Measurements from ENCODE around the gene DNAJB1. TPM values are rescaled to one million over a fixed set of nuclear protein-coding genes. Genes with fewer than 3 reads are reported as not detected.
A peak's percentile ranks its signal among the peaks of the same experiment; 100 is the strongest.

The DNAJB1 gene
- total and polyA plus RNA-seq, 2 of the 4 experiments (the other 2 are of a cell fraction), result 88.2 to 95.4 TPM

DNA sequence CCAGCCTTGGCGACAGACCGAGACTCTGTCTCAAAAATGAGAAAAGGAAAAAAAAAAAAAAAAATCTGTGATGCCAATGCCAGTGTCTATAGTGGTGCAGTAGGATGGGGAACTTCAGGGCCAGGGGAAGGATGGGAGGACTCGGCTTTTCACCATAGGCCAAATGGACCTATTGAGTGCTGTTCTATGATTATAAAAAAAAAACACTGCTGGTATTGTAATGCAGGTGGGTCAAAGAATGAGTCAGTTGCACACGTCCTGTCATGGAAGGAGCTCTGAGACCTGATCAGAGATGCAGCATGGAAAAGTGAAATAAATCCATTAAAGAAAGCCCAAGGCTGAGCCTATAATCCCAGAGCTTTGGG, 7.0 kb downstream of the DNAJB1 start:
- no peak overlapping the region for H3K4me3 ChIP-seq (ENCODE audit: insufficient read depth, low read depth, low read length)
- in situ Hi-C loops (cut with MboI; ENCODE audit: low sequenced_read_pairs) (no loop called here), dilution Hi-C loops (cut with HindIII; ENCODE audit: low sequenced_read_pairs, unreplicated experiment) (no loop called here), intact Hi-C loops (cut with micrococcal nuclease) (no loop called here)
- peak overlapping the region; percentile 66; the same call in 1 of the 2 replicates for H3K56ac ChIP-seq (ENCODE audit: extremely low read depth, insufficient read depth, low read length)
- H3K18ac ChIP-seq (ENCODE audit: low read depth, low read length), result peak overlapping the region; percentile 28; the same call in 1 of the 2 replicates
- H3K4me2 ChIP-seq (ENCODE audit: low read depth, low read length), result no peak overlapping the region
- peak overlapping the region; percentile 95 for H3K4ac ChIP-seq (ENCODE audit: low read depth, low read length)
- H2AFZ ChIP-seq (replicated peaks; ENCODE audit: low read length, poor library complexity), result peak overlapping the region; percentile 18
- peak overlapping the region; percentile 73 for H2BK120ac ChIP-seq (ENCODE audit: low read depth, low read length)
- TF ChIP-seq SMC3 (IDR thresholded peaks at IDR 0.05; ENCODE audit: low read depth, low read length) (no peak), RCOR1 (IDR thresholded peaks at IDR 0.05; ENCODE audit: insufficient replicate concordance, low read length) (no peak), POLR2A (IDR thresholded peaks at IDR 0.05; ENCODE audit: low read depth, low read length) (no peak), RFX5 (IDR thresholded peaks at IDR 0.05; ENCODE audit: low read depth, low read length) (no peak), MAFK (IDR thresholded peaks at IDR 0.05; ENCODE audit: low read depth, low read length) (no peak), RAD21 (IDR thresholded peaks at IDR 0.05; ENCODE audit: low read length) (no peak), MXI1 (IDR thresholded peaks at IDR 0.05; ENCODE audit: borderline replicate concordance, low read depth, low read length) (no peak), NFE2L2 (IDR thresholded peaks at IDR 0.05; ENCODE audit: low read depth, low read length) (no peak), MAZ (IDR thresholded peaks at IDR 0.05; ENCODE audit: borderline replicate concordance, low read depth, low read length) (no peak), FOS (IDR thresholded peaks at IDR 0.05; ENCODE audit: low read depth, low read length) (no peak), CEBPB (IDR thresholded peaks at IDR 0.05; ENCODE audit: low read depth, low read length) (no peak), BHLHE40 (IDR thresholded peaks at IDR 0.05; ENCODE audit: low read depth, low read length) (no peak), CHD1 (IDR thresholded peaks at IDR 0.05; ENCODE audit: low read depth, low read length) (no peak)
- TF ChIP-seq, protein P1, sequence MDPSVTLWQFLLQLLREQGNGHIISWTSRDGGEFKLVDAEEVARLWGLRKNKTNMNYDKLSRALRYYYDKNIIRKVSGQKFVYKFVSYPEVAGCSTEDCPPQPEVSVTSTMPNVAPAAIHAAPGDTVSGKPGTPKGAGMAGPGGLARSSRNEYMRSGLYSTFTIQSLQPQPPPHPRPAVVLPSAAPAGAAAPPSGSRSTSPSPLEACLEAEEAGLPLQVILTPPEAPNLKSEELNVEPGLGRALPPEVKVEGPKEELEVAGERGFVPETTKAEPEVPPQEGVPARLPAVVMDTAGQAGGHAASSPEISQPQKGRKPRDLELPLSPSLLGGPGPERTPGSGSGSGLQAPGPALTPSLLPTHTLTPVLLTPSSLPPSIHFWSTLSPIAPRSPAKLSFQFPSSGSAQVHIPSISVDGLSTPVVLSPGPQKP (IDR thresholded peaks at IDR 0.05; ENCODE audit: borderline replicate concordance, low read depth, low read length), result no peak
- TF ChIP-seq, protein P2, sequence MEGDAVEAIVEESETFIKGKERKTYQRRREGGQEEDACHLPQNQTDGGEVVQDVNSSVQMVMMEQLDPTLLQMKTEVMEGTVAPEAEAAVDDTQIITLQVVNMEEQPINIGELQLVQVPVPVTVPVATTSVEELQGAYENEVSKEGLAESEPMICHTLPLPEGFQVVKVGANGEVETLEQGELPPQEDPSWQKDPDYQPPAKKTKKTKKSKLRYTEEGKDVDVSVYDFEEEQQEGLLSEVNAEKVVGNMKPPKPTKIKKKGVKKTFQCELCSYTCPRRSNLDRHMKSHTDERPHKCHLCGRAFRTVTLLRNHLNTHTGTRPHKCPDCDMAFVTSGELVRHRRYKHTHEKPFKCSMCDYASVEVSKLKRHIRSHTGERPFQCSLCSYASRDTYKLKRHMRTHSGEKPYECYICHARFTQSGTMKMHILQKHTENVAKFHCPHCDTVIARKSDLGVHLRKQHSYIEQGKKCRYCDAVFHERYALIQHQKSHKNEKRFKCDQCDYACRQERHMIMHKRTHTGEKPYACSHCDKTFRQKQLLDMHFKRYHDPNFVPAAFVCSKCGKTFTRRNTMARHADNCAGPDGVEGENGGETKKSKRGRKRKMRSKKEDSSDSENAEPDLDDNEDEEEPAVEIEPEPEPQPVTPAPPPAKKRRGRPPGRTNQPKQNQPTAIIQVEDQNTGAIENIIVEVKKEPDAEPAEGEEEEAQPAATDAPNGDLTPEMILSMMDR (conservative IDR thresholded peaks at IDR 0.05; ENCODE audit: low read depth, low read length), result no peak
- TF ChIP-seq, protein P3, sequence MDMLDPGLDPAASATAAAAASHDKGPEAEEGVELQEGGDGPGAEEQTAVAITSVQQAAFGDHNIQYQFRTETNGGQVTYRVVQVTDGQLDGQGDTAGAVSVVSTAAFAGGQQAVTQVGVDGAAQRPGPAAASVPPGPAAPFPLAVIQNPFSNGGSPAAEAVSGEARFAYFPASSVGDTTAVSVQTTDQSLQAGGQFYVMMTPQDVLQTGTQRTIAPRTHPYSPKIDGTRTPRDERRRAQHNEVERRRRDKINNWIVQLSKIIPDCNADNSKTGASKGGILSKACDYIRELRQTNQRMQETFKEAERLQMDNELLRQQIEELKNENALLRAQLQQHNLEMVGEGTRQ (IDR thresholded peaks at IDR 0.05; ENCODE audit: low read depth, low read length), result no peak
- peaks cover 28% of the 10 kb centered on the region for H4K20me1 ChIP-seq (ENCODE audit: insufficient read depth, low read length)
- H3K23ac ChIP-seq (ENCODE audit: low read depth, low read length), result peak overlapping the region; percentile 56
- no peaks in the 10 kb centered on the region for H3K27me3 ChIP-seq (ENCODE audit: control insufficient read depth, insufficient read depth, low read length)
- peaks cover 21 to 47% of the 10 kb centered on the region in 2 experiments for H3K79me1 ChIP-seq (ENCODE audit: low read depth in 1 of 2, low read length in 2 of 2)
- H3K9me1 ChIP-seq (ENCODE audit: insufficient read depth, low read length), result peaks cover 22% of the 10 kb centered on the region
- no peak for ATAC-seq (ENCODE audit: low read depth)
- peaks cover 18% of the 10 kb centered on the region for H3K4me1 ChIP-seq (ENCODE audit: control insufficient read depth, insufficient read depth, low read length)
- H3K14ac ChIP-seq (replicated peaks; ENCODE audit: low read depth, low read length), result peak overlapping the region; percentile 90
- peak overlapping the region; percentile 94 for H2AK5ac ChIP-seq (ENCODE audit: low read depth, low read length)
- peak overlapping the region; percentile 81 for H4K91ac ChIP-seq (ENCODE audit: insufficient read depth, low read depth, low read length)
- no peaks in the 10 kb centered on the region for H3K9me3 ChIP-seq (ENCODE audit: control insufficient read depth, insufficient read depth, low read length)
- CTCF ChIA-PET, result no interaction called here
- H2AK9ac ChIP-seq (replicated peaks; ENCODE audit: low read depth, low read length, poor library complexity), result peak overlapping the region; percentile 85
- peak overlapping the region; percentile 67 for H2BK20ac ChIP-seq (ENCODE audit: low read depth, low read length)
- peak overlapping the region; percentile 50; the same call in 1 of the 2 replicates for H3K27ac ChIP-seq (ENCODE audit: insufficient read depth, low read length)
- POLR2A ChIA-PET (ENCODE audit: unreplicated experiment), result no interaction called here
- BruUV-seq (replicated peaks), result no TSS peak
- no peak for DNase-seq
- H4K5ac ChIP-seq (ENCODE audit: low read depth, low read length), result no peak overlapping the region
- 100% methylated on average over 1 of the region's 4 CpGs; no CpG with 5 or more reads in 1 of the 2 experiments for WGBS, 2 experiments (ENCODE audit: extremely low coverage in 2 of 2, insufficient read length in 1 of 2)
- H3K9ac ChIP-seq (ENCODE audit: low read depth, low read length), result no peak overlapping the region
- H3K36me3 ChIP-seq (ENCODE audit: control insufficient read depth, insufficient read depth, low read length), result peaks cover 20% of the 10 kb centered on the region
- peak overlapping the region; percentile 59 for H2BK5ac ChIP-seq (ENCODE audit: low read depth, low read length, poor library complexity, severe bottlenecking)
- H4K8ac ChIP-seq (ENCODE audit: low read depth in 2 of 2, low read length in 2 of 2), result peak overlapping the region; percentile 30 to 84; a peak in 2 of 4 replicates
- peak overlapping the region; percentile 54; the same call in 2 of the 3 replicates for H2BK15ac ChIP-seq (ENCODE audit: low read depth, low read length)

All from IMR-90 (cell line).